ENCODE measurements around the gene FLNB.
A peak's percentile ranks its signal among the peaks of the same experiment; 100 is the strongest.

Gene FLNB

GRCh38 chr3:58144478-58145325 lies 136.5 kb downstream of the FLNB start:
- DNase-seq = no peak

GRCh38 chr3:58148049-58148448 lies 139.8 kb downstream of the FLNB start:
- no peak for DNase-seq

GRCh38 chr3:58150130-58150809 lies 142.0 kb downstream of the FLNB start:
- DNase-seq = no peak

GRCh38 chr3:58150810-58151199 lies 142.6 kb downstream of the FLNB start:
- DNase-seq = no peak

- no peak for DNase-seq
Observed at GRCh38 chr3:58151637-58152036, 143.4 kb downstream of the FLNB start.

GRCh38 chr3:58152225-58153015 lies 144.2 kb downstream of the FLNB start:
- no peak for DNase-seq

GRCh38 chr3:58153371-58153770 lies 145.1 kb downstream of the FLNB start:
- DNase-seq = no peak

- DNase-seq = no peak
Observed at GRCh38 chr3:58154626-58155449, 146.6 kb downstream of the FLNB start.

GRCh38 chr3:58155838-58156237 lies 147.6 kb downstream of the FLNB start:
- no peak for DNase-seq

GRCh38 chr3:58157700-58158099 lies 149.5 kb downstream of the FLNB start:
- DNase-seq = no peak

- no peak for DNase-seq
Observed at GRCh38 chr3:58158442-58159153, 150.4 kb downstream of the FLNB start.

GRCh38 chr3:58160399-58160798 lies 152.2 kb downstream of the FLNB start:
- no peak for DNase-seq

- DNase-seq = no peak
Observed at GRCh38 chr3:58161435-58162398, 153.5 kb downstream of the FLNB start.

- no peak for DNase-seq
Observed at GRCh38 chr3:58163234-58163633, 155.0 kb downstream of the FLNB start.

GRCh38 chr3:58164199-58164879 lies 156.1 kb downstream of the FLNB start:
- no peak for DNase-seq

GRCh38 chr3:58164906-58165821 lies 156.9 kb downstream of the FLNB start:
- no peak for DNase-seq

- DNase-seq = peak; percentile 84
Observed at GRCh38 chr3:58167431-58168351, 159.5 kb downstream of the FLNB start.

- no peak for DNase-seq
Observed at GRCh38 chr3:58168498-58168897, 160.3 kb downstream of the FLNB start.
